DND-41 (cell line): Measurements from ENCODE around the gene GPHN.

Experiments used
- CTCF ChIP-seq: IDR thresholded peaks from 2 replicates; pipeline ENCODE4 v1.5.1; 2012; ENCODE audit warnings: borderline replicate concordance, low read length, moderate library complexity, mild to moderate bottlenecking; ENCODE audit not compliant: poor library complexity, severe bottlenecking; ENCODE audit errors: extremely low read depth
- EZH2 ChIP-seq: IDR thresholded peaks from 3 replicates; pipeline ENCODE4 v1.6.1; 2012; ENCODE audit warnings: borderline replicate concordance, low read depth, mild to moderate bottlenecking, moderate library complexity, low read length, inconsistent platforms; ENCODE audit not compliant: severe bottlenecking

- TF ChIP-seq EZH2: no peak
- TF ChIP-seq CTCF: no peak
Measured at GRCh38 chr14:66483322-66483721, 24.6 kb upstream of the GPHN start.
